ENCODE measurements around the gene DDX1.
A peak's percentile ranks its signal among the peaks of the same experiment; 100 is the strongest.
"Not testable (repeated sequence)": the region's sequence is repeated elsewhere in the genome, so short reads cannot be mapped to it uniquely, and the experiment has no call there.

Gene DDX1

DNA sequence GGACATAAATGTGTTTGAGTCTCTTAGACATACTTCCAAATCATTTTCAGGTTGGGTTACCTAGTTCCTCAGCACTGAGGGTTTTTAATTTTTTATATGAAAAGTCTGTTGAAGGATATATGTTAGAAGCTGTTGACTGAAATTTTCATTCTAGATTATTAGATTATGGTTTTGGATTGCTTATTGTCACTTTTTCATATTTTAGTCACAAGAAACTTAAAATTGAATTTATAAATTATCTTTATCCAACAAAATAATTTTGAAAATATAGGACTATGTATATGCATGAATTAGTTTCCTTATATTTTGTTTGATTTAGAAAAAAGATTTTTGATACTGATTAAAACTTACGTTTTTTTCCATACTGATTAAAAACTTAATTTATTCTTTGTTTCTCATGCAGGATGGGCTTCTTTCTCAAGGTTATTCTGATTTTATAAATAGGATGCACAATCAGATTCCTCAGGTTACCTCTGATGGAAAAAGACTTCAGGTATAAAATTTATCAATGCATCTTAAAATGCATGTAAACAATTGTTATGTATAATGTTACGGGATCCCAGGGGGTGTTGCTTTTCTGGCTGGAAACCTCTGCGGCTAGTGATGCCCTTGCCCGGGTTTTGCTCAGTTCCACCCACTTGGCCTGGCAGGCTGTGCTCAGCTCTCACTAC is 26.2 kb downstream of the DDX1 start:
- peak; percentile 65 for FAIRE-seq

DNA sequence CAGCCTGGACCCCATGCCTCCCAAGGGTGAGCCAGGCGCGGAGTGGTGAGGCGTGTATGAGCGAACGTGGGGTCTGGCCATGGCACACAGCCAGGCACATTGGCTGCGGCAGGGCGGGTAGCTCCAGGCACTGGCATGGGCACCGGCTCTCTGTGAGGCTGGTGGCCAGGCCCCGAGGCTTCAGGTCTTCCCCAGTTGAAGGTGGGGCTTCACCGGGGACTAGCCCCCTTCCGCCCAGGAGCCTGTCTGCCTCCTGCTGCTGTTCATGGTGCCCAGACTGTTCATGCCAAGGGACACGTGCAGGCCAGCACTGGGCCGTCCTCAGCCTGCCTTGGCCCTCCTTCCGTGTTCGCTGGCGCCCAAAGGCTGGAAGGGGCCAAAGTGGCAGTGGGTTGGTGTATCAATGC is 26.8 kb downstream of the DDX1 start:
- FAIRE-seq: no peak

DNA sequence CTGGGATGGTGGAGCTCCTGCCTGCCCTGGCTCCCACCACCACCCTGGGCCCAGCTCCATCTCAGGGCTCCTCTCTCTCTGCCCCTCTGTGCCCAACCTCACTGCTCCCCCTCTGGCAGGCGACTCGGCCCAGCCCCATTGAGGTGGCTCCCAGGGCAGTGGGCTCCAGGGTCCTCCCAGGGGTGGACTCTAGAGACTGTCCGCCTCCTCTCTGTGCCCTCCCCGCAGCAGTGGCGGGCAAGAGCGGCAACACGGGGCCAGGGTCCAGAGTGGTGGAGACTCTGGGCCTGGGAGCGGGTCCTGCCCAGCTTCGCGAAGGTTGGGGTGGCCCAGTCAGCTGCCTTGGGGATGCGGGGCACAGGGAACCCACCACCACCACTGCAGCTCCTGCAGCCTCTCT is 27.4 kb downstream of the DDX1 start:
- no peak for FAIRE-seq

DNA sequence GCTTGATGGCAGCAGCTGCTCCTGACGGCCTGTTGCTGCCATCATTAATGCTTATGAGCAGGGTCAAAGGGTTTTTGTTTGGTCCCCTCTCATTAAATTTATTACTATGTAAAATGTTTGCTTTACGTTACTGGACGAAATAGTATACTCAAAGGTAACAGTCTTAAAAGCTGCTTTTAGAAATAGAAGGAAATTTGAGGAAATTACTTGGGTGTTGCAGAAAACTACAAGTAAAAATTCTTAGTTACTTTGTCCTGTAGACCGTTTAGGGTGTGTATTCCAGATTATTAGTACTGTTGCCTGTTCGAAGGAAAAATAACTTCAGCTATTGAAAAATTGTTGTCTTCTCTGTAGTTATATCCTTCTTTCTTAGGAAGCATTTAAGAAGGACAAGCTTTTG is 27.8 kb downstream of the DDX1 start:
- no peak for FAIRE-seq

DNA sequence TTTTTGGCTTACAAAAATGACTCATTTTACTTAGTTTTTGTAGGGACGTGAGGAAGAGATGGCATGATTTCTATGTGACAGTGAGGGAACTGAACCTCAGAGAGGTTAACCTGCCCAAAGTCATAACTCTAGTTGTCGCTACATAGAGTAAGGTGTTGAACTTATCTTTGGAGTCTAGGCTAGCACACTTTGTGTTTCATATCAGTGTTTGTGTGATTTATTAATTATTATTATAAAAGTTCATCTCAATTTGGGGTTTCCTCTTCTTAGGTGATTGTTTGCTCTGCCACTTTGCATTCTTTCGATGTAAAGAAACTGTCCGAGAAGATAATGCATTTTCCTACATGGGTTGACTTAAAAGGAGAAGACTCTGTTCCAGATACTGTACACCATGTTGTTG is 28.3 kb downstream of the DDX1 start:
- FAIRE-seq: no peak

DNA sequence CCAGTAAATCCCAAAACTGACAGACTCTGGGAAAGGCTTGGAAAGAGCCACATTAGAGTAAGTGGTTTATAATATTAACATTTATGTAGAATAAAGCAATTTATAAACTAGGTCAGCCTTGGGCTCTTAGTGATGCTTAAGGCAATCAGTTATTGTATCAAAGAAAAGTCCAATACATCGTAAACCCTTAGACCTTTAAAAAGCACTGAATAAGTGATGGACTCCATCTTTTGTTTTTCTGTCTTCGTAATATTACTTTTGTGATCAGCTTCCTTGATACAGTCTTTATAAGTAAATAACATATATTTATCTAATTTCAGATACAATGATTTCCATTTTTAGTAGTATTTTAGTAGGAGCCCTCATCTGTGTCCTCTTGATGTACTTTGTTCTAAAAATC is 28.7 kb downstream of the DDX1 start:
- no peak for FAIRE-seq

DNA sequence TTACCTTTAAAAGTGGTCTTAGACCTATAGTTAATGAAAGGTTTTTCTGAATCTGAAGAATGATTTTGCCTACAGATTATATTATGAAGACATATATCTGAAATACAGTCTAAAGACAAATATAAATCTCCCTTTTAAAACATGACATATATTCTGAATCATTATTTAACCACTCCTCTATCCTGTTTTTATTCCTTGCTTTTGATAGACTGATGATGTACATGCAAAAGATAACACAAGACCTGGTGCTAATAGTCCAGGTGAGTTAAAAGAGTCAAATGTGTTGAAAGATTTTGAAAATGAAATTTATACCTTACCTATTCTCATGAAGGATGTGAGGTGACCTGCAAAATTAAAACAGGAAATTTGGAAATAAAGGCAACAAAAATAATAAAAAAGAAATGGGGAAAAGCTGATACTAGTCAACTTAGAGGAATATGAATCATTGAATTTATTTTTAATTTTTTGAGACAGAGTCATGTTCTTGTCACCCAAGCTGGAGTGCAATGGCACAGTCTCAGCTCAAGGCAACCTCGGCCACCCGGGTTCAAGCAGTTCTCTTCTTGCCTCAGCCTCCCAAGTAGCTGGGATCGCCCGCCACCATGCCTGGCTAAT is 29.3 kb downstream of the DDX1 start:
- no peak for FAIRE-seq

DNA sequence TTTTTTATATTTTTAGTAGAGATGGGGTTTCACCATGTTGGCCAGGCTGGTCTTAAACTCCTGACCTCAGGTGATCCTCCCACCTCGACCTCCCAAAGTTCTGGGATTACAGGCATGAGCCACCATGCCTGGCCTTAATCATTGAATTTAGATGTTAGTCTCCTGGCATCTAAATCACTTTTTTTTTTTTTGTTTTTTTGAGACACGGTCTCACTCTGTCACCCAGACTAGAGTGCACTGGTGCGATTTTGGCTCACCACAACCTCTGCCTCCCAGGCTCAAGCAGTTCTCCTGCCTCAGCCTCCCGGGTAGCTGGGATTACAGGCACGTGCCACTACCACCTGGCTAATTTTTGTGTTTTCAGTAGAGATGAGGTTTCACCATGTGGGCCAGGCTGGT is 29.8 kb downstream of the DDX1 start:
- not testable (repeated sequence) for FAIRE-seq

DNA sequence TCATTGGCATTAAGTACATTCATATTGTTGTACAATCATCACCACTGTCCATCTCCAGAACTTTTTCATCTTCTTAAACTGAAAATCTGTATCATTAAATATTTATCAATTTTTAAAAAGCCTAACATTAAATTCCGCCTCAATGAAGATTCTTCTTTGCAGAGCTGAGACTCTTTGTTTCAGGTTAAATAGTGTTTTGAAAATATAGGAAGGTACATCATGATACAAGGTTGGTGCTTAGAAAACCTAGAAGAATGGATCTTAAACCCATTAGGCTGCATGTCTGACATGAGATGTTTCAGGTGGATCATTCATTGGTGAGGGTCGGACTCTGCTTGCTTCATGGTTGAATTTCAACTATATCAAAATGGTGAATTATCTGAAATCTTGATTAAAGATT is 30.5 kb downstream of the DDX1 start:
- no peak for FAIRE-seq

DNA sequence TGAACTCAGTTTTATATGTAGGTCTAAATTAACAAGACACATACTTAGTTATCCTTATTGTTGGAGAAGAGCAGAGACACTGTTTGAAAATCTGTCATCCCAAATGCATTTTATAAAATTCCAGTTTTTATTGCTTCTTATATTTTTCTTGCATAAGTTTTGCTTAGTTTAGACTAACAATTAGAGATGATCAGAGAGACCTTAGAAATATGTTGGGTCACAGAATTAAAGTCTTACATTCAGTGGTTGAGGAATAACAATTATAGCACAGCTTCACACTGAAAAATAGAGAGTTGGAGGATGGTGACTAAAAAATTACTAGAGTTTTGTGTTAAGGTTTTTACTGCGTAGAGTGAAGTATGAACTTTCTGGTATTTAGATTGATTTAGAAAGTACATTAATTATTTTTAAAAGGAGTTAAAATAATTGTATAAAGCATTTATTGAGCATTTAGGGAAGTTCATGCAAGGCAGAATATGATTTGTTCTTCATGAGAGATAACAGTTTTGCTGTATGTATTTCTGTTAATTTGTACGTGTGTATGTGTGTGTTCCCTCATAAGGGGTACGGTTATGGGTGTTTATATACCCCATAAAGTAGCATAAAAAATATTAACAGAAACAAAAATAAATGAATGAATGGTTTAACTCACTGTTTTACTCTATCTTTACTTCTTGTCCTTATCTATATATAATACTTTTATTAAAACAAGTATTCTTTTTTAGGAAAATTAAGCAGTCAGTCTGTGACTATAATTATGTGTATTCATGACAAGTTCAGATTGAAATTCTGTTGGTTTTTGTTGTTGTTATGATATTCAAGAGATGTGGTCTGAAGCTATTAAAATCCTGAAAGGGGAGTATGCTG is 31.2 kb downstream of the DDX1 start:
- FAIRE-seq: no peak

DNA sequence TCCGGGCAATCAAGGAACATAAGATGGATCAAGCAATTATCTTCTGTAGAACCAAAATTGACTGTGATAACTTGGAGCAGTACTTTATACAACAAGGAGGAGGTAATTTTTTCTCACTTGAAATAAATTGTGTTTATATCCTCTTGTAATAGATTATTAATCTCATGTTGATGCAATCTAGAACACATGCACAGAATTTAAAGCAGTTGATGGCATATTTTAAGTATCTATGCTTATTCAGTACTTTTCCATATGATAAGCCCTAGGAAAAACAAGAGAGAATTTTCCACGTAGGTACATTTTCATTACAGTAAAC is 31.8 kb downstream of the DDX1 start:
- FAIRE-seq: no peak

DNA sequence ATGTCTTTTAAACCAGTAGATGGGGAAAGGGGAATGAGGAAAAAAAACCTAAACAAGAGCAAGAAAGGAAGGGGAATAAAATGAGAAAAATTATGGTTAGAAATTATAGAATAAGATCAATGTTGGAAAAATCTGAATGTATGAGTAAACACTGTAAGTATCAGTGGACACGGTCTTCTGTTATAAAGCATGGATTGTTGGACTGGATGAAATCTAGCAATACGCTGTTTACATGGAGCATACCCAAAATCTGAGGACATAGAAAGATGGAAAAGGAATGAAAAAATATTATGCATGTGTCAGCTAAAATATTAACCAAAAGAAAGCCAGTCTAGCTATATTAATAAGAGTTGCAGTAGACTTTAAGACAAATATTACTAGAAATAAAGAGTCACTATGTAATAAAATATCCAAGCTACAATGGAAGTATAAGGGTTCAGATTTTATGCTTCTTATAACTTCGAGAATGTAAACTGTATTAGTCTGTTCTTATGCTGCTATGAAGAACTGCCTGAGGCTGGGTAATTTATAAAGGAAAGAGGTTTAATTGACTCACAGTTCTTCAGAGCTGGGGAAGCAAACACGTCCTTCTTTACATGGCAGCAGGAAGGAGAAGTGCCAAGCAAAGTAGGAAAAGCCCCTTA is 32.4 kb downstream of the DDX1 start:
- no peak for FAIRE-seq

DNA sequence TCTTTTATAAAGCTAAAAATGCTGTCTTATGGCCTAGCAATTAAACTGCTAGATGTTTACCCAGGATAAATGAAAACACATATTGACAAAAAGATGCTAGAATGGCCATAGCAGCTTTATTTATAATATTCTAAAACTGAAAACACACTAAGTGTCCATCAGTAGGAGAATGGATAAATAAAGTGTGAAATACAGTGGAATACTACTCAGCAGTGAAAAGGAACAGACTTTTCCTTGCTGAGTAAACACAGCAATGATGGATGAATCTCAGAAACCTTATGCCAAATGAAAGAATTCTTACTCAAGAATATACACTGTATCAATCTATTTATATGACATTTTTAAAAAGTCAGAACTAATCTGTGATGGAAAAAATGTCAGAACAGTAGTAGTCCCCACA is 33.2 kb downstream of the DDX1 start:
- no peak for FAIRE-seq

DNA sequence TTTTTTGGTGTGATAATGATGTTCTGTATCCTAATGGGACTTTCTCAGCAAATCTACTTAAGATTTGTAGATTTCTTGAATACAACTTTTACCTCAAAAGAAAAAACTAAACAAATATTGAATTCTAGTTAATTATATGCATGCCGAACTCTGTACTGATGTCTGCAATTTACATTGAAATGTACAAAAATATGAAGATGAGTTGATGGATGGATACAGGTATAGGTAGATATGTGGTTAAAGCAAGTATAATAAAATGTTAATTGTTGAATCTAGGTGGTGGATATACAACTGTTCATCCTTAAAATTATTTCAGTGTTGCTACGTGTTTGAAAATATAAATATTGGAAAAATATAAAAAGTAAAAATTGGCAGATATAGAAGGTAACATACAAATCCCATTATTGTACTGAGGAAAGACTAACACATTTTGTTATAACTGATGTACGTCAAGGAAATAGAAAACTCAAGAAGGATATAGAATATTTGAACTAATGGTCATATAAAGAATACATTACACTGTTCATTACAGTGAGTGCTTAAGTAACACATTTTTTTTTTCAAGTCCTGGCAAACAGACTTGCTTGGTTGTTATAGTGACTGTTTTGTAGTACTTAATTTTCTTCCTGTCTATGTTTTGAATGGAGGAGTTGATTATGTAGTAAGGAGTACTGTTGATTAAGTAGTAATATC is 33.8 kb downstream of the DDX1 start:
- no peak for FAIRE-seq

DNA sequence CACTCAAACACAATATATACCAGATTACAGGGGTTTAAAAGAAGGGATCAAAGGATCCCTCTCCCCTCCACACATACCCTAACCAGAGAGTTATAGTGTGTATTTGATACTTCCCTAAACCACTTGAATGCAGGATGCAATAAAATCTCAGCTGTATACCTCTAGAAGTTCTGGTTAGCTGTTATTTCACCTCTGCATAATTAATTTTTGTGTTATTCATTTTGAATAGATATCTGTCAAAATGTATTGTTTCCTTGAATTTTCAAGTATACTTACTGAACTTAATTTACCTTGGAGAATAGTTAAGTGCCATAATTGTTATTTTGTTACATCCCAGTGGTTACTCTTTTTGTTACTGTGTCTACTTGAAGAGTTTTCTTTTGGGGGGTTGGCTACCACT is 34.5 kb downstream of the DDX1 start:
- FAIRE-seq: no peak

DNA sequence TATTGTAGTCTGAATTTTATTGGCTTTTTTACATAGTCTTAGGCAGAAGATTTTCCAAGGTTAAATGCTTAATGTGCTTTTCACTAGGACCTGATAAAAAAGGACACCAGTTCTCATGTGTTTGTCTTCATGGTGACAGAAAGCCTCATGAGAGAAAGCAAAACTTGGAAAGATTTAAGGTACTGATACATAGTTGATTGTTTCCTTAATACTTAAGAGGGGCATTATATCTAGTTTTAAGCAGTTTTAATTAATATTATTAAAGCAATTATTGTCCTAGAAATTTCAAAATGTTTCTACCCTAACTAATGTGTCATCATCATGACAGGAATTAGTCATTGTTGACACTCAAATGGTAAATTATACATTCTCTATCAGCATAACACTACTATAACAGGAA is 35.3 kb downstream of the DDX1 start:
- no peak for FAIRE-seq

DNA sequence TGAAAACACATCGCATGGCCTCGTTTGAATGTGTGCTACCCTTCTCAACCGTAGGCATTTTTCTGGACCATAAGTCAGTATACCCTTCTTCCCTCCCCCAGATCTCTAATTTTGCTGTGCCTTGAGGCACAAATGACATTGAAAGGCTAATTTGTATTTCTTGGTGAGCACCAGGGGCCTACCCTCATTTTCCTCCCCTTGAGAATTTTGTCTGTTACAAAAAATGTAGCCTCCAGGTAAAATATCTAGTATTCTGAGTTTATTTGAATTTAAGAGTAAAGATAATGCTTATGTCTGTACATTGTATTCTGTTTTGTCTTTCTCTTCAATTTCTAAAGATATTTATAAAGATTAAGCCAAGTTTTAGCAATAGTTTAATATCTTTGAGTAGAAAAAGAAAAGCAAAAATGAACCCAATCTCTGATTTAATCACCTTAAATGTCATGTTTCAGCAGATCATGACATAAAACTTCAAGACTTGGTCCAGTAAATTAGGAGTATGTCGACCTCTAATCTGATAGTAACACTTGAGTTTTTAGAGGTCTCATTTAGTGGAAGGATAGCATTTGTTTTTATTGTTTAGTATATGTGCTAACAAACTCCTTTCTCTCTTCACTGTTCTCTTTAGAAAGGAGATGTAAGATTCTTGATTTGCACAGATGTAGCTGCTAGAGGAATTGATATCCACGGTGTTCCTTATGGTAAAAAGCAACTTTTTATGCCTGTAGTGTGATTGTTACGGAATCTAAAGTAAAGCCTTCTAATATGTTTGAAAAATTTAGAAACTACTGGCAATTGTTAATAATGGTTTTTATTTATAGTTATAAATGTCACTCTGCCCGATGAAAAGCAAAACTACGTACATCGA is 36.4 kb downstream of the DDX1 start:
- no peak for FAIRE-seq

DNA sequence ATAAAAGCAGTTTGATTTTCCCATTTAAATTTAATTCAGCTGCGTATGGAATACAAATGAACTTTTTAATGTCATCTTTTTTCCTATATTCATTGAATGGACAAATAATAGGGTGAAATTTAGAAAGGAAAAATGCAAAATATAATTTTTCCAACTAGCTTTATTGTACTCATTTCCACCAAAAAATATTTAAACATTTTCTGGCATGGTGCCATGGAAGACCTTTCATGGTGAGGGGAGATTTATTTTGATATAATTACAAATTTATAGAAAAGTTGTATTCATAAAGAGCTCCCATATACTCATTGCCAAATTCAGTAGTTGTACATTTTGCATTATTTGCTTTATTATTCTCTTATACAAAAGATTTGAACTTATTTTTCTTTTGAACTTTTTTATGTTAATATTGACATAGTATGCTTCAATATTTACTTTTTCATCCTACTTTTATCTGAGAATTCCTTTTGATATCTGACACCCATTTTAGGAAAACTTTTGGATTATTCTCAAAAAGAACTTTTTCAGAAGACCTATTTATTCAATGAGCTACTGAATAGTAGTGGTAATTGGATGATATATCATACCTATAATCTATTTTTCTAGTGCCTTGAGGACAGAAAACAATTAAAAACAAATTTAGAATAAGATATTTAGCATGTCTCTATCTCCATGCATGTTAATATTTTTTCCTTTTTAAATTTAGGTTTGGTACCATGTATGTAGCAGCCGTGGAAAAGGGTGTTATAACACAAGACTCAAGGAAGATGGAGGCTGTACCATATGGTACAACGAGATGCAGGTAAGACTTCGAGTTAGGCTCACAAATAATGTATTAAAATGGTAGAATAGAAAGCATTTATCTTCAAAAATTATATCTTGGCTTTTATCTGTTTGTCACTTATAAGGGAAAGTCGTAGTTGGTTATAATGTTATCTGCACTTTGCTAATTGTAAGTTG is 37.5 kb downstream of the DDX1 start:
- peak; percentile 46 for FAIRE-seq

DNA sequence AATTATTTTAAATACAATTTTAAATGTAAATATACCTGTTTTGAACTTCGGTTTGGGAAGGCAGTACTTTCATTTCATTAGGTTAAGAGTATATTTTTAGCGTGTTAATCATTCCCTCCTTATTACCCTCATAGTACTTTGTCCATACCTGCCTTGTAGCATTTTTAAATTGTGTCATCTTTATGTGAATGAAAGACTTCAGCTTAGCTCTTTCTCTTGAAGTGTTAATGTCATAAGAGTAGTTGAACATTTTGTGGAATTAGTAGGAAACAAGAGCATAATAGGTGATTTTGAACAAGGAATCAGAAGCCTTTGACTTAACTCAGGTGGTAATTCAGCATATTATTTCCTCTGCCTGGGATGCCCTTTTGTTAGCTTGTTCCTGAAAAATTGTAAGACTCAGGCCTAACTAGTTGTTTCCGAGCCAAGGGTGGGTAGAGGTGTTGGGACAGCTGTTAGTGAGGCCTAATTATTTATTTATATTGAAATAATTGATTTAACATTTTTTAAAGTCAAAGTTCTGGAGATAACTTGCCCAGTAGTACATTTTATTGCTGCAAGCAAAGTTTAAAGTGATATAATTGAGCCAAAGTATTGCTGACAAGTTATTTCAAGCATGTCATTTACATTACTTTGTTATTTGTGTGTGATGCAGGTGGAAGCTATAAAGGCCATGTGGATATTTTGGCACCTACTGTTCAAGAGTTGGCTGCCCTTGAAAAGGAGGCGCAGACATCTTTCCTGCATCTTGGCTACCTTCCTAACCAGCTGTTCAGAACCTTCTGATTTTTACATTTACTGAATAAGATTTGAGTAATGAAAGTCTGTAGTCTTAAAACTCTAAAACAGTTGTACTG is 38.7 kb downstream of the DDX1 start:
- FAIRE-seq: no peak
